Testis (tissue), 2 donors: ENCODE measurements around the gene PLCB2.

Source experiments
- POLR2A ChIP-seq: fragments of 450-650 bp; IDR thresholded peaks from one replicate; pipeline ENCODE4 v1.6.1; 2017; ENCODE audit warnings: antibody characterized with exemption, mild to moderate bottlenecking, moderate library complexity
- TF ChIP-seq, protein P1 (sequence below), 3 experiments: fragments of 450-650 bp in 2 of 3; fragments of 200-600 bp in 1 of 3; sonication (generic) in 1 of 3; IDR thresholded peaks; one replicate each; pipeline ENCODE4 v1.5.1; 2016 to 2019; ENCODE audit warnings: antibody characterized with exemption in 3 of 3, mild to moderate bottlenecking in 2 of 3, moderate library complexity in 1 of 3

DNA sequence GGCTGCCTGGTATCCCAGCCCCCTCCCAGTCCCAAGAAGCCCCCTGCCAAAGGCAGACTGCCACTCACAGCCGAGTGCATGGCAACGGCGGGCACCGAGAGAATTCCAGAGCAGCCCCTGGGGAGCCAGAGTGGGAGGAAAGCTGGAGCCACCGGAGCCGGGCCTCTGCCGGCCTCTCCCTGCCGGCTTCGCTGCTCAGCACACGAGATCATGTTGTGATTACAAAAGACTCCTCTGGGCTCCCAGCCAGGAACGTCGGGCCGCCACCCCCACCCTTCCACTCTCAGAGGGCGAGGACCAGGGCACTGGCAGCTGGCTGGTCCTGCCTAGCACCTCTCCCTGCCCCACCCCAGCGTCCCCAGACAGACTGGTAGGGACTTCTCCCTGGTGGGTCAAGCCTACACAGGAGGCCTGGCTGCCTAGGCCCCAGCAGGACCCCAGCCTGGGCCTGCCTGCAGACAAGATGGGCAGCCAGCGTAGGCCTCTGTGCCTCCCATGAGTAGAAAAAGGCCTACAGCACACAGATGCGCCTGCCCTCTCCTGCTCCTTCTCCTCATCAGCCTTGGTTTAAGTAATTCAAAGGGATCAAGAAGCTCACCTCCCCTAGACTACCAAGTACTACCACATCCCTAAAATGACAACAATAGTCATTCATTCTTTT is 33.1 kb upstream of the PLCB2 start, which contains the start of gene CCDC9B:
- TF ChIP-seq, protein P1, sequence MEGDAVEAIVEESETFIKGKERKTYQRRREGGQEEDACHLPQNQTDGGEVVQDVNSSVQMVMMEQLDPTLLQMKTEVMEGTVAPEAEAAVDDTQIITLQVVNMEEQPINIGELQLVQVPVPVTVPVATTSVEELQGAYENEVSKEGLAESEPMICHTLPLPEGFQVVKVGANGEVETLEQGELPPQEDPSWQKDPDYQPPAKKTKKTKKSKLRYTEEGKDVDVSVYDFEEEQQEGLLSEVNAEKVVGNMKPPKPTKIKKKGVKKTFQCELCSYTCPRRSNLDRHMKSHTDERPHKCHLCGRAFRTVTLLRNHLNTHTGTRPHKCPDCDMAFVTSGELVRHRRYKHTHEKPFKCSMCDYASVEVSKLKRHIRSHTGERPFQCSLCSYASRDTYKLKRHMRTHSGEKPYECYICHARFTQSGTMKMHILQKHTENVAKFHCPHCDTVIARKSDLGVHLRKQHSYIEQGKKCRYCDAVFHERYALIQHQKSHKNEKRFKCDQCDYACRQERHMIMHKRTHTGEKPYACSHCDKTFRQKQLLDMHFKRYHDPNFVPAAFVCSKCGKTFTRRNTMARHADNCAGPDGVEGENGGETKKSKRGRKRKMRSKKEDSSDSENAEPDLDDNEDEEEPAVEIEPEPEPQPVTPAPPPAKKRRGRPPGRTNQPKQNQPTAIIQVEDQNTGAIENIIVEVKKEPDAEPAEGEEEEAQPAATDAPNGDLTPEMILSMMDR (IDR thresholded peaks at IDR 0.05): no peak
- no peak for TF ChIP-seq POLR2A
